ENCODE data around the gene COMMD10.
"Not testable (repeated sequence)": the region's sequence is repeated elsewhere in the genome, so short reads cannot be mapped to it uniquely, and the experiment has no call there.

Gene COMMD10
- 16.5 to 18.3 reads per million in 2 donors for total RNA-seq

GRCh38 chr5:116084871-116085715, at the start of gene COMMD10:
TSS of gene COMMD10 (plus strand) at chr5:116085025.
- DNase-seq = peak; percentile 65

GRCh38 chr5:116035123-116035522, 49.7 kb upstream of the COMMD10 start:
- no peak for DNase-seq

GRCh38 chr5:116037236-116037822, 47.5 kb upstream of the COMMD10 start:
- no peak for DNase-seq

- no peak for DNase-seq
Observed at GRCh38 chr5:116038817-116039216, 46.0 kb upstream of the COMMD10 start.

GRCh38 chr5:116042375-116042774, 42.5 kb upstream of the COMMD10 start:
- DNase-seq = no peak

GRCh38 chr5:116044073-116044472, 40.8 kb upstream of the COMMD10 start:
- no peak for DNase-seq

- DNase-seq = no peak
Observed at GRCh38 chr5:116045821-116046220, 39.0 kb upstream of the COMMD10 start.

- no peak for DNase-seq
Observed at GRCh38 chr5:116046261-116046660, 38.6 kb upstream of the COMMD10 start.

GRCh38 chr5:116046823-116047222, 38.0 kb upstream of the COMMD10 start:
- no peak for DNase-seq

GRCh38 chr5:116058346-116058936, 26.4 kb upstream of the COMMD10 start:
- DNase-seq = no peak

GRCh38 chr5:116062352-116062751, 22.5 kb upstream of the COMMD10 start:
- DNase-seq = no peak

GRCh38 chr5:116063950-116064349, 20.9 kb upstream of the COMMD10 start:
- no peak for DNase-seq

GRCh38 chr5:116068028-116068632, 16.7 kb upstream of the COMMD10 start:
- DNase-seq = peak; percentile 15

GRCh38 chr5:116071211-116071610, 13.6 kb upstream of the COMMD10 start:
- no peak for DNase-seq

GRCh38 chr5:116075191-116075831, 9.5 kb upstream of the COMMD10 start:
- no peak for DNase-seq

GRCh38 chr5:116076496-116076895, 8.3 kb upstream of the COMMD10 start:
- no peak for DNase-seq

GRCh38 chr5:116078199-116078598, 6.6 kb upstream of the COMMD10 start:
- no peak for DNase-seq

GRCh38 chr5:116084287-116084691, 536 bp upstream of the COMMD10 start:
- DNase-seq = peak; percentile 4

GRCh38 chr5:116086309-116086708, 1.5 kb downstream of the COMMD10 start:
- not testable (repeated sequence) for DNase-seq

GRCh38 chr5:116088062-116088461, 3.2 kb downstream of the COMMD10 start:
- DNase-seq = no peak

GRCh38 chr5:116090302-116090701, 5.5 kb downstream of the COMMD10 start:
- DNase-seq = no peak

GRCh38 chr5:116091416-116091815, 6.6 kb downstream of the COMMD10 start:
- DNase-seq = no peak

- DNase-seq = no peak
Observed at GRCh38 chr5:116097301-116097700, 12.5 kb downstream of the COMMD10 start.
